HT-29 (cell line): ENCODE data around the gene FOXI3. TPM values are rescaled to one million over a fixed set of nuclear protein-coding genes. Genes with fewer than 3 reads are reported as not detected.

Experiments
- DNase-seq: peaks from one replicate; pipeline ENCODE4 v3.0.0-alpha.2; 2015; ENCODE audit warnings: low spot score
- total RNA-seq: library from RNA; depleted of rRNA; stranded (reverse); fragments of >200 nt; shearing (Covaris generic); gene quantifications from 2 replicates; pipeline ENCODE4 v1.2.3, GENCODE V29; 2014; rRNA removed

The FOXI3 gene
- total RNA-seq, result not detected in 2 replicates

DNA sequence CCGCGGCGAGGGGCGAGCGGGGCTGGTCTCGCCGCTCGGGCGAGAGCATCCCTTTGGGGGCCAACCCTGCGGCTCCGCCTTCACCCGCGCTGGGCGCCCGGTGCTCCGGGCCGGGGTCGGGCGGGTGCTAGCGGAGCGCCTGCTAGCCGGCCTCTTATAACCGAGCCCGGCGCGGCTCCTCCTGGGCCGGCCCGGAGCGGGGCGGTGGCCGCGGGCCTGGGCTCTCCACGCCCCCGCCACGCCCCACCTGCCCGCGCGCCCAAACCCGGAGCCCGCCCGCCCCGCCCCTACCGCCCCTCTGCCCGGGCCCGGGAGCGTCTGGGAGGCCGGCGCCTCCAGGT lies at the start of gene FOXI3:
FOXI3 (minus strand) TSS at position 129 of the 341 bp plus-strand sequence. CDS start 158 bp downstream, outside the sequence.
- no peak for DNase-seq

DNA sequence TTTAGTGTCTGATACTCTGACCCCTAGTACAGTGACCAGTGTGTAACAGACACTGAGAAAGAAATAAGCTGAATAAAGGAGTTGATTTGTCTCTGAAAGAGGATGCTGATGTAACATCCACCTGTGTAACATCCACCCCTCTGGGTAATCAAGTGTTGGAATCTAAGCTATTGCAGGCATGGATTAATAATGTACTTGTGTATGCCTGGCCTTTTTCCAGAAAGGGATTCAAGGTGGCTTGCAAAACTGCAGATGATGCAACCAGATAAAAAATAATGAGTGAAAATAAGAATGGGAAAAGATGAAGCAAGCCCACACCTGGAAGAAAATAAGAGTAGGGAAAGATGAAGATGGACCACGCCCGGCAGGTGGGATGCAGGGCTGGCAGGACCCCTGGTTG lies 48.2 kb upstream of the FOXI3 start:
- DNase-seq, result no peak

DNA sequence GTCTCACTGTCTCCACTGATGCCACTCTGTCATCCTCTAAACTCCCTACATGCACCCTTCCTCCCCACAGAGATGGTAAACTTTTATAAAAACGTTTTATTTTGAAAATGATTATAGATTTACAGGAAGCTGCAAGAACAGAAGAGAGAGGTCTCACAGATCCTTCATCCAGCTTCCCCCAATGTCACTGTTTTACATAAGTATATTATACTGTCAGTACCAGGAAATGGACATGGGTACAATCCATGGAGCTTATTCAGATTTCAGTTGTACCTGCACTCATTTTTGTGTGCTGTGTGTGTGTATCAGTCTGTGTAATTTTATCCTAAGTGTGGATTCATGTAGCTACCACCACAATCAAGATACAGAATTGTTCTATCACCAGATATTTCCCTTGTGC lies 46.7 kb upstream of the FOXI3 start:
- no peak for DNase-seq

DNA sequence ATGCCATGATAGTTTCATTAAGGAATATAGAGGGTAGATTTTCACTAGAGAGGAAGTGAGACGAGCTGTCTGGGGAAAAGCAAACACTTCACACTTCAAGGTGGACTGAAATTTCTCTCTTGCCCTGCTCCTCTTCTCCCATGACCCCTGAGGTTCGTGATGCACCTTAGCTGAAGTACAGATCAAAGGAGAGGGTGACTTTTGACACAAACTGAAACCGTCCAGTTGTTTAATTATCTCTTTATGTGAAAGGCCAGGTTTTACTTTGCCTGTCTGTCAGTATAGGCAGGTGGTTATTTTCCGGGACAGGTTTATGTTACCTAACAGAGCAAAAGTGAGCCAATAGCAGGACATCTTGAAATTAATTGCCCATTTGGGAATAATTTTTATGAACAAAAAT lies 41.0 kb upstream of the FOXI3 start:
- no peak for DNase-seq

DNA sequence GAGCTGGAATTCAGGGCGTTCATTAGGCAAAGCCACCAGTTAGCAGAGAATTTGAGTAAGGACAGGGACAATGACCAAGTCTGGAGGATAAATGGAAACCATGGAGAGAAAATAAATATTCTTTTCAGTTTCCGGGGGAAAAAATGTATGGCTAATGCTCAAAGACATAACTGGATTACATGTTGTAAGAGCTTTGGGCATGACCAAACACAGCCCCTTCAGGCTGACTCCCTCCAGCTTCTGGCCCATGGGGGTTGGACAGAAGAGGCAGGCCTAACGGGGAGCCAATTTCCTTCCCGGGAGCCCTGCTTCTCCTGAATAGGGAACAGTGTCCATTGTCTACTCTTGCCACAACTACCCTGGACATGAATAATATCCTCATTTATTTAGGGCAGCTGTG lies 39.5 kb upstream of the FOXI3 start:
- DNase-seq, result no peak

DNA sequence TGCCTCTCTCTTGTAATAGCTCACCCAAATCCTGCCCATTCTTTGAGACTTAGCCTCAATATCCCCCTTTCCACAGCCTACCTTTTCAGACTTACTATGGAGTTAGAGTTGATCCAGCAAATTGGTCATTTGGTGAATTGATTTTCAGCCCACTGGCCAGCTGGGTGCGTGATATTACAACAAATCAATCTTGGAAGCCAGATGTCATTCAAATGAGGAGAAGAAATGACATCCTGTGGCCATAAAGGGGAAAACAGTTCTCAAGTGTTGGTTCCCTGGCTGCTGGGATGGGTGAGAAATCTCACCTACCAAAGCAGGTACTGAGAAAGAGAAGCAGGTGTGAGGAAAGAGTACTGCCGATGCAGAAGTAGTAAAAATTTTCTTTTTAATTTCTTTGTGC lies 36.7 kb upstream of the FOXI3 start:
- peak; percentile 11 for DNase-seq

DNA sequence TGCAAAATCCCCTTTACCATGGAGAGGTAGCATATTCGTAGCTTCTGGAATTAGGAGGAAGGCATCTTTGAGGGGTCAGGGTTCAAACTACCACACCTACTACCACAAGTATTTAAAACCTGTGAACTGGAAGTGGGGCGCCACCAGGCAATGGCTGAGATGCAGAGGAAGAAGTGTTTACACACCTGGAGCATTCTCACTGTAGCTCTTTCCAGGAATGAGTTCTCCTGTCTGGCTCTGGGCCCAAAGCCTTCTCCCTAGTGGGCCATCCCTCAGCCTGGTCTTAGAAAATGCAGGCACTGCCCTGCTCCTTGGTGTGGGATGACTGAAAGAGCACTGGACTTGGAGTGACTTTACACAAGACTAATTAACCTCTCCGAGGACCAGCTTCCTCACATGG lies 30.7 kb upstream of the FOXI3 start:
- no peak for DNase-seq

DNA sequence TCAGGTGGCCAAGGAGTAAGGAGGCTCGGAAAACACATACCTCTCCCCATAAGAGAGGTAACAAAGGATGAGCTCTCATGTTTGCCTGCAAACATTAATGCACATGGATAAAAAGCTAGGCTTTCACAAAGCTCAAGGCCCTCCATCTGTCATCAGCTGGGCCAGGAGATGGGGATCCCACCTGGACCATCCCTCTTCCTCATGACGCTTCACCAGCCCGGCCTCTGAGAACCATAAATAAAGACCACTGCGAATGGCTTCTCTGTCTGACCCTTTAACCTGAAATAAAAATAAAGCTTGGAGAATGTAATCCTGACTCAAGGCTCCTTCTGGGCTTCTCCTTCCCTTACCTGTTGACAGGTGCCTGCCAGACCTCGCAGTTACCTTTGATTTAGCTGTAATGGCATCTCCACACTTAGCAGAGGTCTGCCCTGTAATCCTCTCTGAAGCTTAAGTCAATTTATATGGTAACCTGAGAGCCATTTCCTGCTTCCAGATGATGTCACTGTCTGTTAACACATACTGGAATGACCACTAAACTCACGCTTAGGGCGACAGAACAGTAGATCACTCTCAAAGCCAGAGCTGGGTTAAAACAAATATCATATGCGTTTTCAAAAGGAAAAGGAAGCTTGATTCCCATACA lies 29.3 kb upstream of the FOXI3 start:
- peak; percentile 2 for DNase-seq

DNA sequence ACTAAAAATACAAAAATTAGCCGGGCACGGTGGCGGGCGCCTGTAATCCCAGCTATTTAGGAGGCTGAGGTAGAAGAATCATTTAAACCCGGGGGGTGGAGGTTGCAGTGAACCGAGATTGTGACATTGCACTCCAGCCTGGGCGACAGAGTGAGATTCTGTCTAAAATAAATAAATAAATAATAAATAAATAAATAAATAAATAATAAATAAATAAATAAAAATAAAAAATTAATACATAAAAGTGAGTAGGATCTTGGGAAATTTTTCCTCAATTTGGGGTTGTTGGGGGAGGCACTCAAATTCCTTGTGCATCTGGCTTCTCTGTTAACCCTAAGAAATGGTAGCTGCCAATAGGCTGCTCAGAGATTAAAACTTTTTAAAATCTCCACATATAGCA lies 20.3 kb upstream of the FOXI3 start:
- DNase-seq, result no peak

DNA sequence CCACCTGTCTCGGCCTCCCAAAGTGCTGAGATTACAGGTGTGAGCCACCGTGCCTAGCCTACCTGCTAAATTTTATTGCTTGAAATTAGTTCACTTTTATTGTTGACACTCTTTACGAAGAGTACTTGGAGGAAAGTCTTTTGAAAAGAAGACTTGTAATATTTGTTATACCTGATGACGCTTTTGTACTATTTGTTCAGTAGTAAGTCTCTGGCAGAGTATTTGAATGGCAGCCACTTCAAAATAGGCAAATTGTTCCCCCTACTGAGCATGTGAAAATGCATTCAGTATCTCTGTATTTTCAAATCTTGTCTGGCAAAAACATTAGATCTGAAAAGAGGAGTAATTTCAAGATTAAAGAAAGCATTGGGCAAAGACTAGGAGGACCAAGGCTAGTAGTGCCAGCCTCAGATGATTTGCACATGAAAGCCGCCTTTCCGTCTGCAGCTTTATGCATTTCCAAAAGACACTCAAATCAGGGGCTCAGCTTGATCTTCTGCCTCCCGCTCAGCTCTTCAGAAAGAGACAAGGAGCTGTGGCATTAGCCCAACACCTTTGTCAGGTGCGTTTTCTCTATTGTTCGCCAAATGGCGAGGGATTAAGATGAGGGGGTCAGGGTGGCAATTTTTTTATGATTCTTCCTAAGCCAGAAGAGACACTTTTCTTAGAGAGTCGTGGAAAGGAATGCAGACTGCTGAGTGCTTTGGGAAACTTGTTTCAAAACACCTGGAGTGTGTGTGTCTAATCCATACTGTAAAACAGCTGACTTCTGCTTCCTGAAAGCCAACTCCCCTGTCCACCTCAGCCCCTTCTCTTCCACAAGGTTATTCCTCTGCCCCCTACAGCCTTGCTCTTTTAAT lies 18.8 kb upstream of the FOXI3 start:
- no peak for DNase-seq

DNA sequence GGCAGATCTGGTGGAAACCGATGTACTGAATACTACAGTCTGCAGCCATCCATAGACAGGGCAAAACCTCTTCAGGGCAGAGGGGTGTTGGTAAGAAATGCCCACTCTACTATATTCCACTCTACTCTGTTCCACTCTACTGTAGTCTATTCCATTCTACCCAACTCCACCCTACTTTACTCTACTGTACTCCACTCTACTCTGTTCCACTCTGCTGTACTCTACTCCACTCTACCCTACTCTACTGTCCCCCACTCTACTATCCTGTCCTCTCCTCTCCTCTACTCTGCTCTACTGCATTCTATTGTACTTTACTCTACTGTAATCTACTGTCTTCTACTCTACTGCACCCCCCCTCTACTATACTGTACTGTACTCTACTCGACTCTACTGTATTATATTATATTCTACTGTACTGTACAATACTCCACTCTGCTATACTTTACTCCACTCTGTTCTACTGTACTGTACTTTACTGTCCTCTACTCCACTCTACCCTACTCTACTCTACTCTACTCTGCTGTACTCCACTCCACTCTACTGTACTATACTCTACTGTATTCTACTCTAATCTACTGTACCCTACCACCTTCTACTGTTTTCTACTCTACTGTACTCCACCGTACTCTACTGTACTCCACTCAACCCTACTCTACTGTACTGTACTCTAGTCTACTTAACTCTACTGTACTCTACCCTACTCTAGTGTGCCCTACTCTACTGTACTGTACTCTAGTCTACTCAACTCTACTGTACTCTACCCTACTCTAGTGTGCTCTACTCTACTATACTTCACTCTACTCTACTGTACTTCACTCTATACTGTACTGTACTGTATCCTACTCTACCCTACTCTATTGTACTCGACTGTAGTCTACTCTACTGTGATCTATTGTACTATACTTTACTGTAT lies 17.0 kb upstream of the FOXI3 start:
- no peak for DNase-seq

DNA sequence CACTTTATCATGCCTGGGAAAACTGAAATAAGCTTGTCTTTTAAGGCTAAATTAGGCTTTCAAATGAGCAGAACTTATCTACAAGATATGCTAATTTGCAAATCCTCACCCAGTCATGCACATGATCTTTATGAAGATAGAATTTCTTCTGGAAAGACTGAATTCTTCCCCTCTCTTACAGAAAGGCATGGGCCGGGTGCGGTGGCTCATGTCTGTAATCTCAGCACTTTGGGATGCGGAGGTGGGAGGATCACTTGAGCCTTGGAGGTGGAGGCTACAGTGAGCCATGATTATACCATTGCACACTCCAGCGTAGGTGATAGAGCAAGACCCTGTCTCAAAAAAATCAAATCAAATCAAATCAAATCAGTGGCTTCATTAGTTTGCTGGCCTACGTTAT lies 11.7 kb upstream of the FOXI3 start:
- DNase-seq, result no peak

DNA sequence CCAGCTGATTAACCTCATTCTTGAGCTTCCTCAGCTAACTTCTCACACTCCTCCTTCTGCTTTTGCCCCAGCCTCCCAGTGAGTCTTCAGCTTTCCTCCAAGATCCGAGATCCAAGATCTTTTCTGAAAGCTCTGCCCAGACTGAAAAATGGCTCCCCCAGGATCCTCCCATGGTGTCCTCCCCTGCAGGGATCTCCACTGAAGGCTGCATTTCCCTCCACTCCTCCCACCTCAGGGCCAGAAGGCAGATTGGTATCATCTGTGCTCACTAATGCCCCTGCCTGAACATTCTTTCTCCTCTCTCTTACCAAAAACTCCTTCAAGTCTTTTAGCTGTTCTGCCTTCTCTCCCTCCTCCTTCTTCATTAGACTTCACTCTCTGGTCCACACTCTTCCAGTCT lies 6.1 kb upstream of the FOXI3 start:
- DNase-seq, result no peak

DNA sequence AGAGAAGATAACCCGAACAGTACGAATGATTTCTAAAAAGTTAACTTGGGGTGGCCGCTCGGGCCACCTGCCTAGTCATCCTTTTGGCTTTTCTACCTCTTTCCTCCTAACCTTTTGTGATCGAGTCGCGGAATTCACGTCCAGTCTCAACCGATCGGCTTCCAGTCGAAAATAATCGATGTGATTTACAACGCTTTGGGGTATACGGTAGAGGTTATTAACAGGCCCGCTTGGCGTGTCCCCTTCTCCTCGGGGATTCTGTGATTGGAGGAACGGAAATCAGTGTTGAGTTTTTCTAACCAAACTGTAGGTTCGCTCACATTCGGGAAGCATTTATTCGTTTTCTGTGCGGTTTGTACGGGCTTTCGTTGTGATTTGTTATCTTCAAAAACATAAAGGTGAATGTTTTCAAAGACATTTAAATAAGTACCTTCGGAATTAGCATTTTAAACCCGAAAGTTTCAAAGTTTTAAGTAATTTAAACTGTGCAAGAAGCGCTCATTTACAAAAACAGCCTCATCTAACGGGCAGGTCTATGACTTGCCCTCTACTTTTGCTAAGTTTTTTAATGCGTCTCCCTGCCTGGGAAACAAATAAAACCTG lies 588 bp upstream of the FOXI3 start:
- no peak for DNase-seq

DNA sequence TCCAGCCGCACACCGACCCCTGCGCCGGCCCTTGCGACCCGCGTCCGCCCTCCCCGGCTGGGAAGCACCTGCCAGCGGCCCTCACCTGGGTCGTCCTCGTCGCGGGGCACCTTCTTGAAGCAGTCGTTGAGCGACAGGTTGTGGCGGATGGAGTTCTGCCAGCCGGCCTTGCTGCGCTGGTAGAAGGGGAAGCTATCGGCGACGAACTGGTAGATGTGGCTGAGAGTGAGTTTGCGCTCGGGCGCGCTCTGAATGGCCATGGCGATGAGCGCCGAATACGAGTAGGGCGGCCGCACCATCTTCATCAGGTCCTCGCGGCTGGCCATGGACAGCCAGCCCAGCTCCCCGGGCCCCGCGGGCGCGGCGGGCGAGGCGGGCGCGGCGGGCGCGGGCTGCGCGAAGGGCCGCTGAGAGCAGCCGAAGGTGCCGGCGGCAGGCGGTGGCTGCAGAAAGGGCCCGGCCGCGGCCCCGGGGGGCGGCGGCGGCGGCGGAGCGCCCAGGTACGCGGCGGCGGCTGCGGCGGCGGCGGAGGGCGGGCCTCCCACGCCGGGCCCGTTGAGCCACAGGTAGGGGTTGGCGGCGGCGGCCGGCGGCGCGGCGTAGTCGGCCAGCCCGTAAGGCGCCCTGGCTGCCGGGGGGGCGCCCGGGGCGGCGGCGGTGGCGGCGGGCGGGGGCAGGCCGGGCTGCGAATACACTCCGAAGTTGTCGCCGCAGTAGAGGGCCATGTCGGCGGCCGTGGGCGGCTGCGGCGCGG lies 505 bp downstream of the FOXI3 start:
- no peak for DNase-seq

DNA sequence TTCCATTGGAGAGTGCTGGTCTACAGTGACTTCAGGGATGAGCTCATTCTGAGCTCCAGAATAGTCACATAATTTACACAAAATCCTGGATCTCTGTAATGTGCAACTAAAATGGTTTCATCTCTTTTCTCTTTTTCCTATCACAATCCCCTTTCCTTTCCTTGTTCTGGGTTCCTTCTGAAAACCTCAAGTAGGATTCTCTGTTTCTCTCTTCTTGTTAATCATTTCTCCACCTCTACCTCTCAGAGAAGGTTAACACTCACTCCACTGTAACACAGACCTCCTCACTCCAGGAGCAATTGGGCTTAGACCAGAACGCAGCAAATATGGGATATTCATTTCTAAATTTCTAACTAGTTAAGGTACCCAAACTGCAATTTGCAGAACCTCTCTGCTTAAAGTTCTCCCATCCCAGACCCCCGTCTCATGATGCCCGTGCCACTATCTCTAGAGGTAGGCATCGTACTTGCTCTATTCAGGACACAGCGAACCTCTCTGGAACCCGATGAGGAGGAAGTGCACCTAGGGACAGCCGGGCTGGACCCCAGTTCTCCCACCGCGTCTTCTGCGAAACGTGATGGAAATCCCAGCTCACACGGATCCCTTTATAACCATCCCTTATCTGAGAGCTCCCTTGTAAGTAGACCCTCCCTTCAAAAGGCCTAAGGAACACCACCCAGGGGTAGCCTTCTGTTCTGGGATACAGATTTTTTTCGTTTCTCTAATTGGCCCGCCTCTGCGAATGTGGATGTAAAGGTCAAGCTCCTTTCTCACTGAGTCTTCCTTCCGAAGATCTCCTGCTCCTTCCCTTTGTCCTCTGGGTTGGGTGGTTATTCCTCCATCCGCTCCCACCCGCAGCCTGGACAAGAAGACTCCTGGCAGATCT lies 1.3 kb downstream of the FOXI3 start:
- no peak for DNase-seq

DNA sequence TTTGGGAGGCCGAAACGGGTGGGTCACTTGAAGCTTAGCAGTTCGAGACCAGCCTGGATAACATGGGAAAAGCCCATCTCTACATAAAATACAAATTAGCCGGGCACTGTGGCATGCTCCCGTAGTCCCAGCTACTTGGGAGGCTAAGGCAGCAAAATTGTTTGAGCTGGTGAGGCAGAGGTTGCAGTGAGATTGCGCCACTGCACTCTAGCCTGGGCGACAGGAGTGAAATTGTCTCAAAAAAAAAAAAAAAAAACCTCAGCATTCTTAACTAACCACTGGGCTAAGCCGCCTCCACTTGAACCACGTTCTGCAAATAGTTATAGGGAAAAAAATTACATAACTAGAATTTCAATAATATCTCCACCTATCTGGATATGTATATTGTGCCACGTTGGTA lies 2.3 kb downstream of the FOXI3 start:
- DNase-seq, result no peak

DNA sequence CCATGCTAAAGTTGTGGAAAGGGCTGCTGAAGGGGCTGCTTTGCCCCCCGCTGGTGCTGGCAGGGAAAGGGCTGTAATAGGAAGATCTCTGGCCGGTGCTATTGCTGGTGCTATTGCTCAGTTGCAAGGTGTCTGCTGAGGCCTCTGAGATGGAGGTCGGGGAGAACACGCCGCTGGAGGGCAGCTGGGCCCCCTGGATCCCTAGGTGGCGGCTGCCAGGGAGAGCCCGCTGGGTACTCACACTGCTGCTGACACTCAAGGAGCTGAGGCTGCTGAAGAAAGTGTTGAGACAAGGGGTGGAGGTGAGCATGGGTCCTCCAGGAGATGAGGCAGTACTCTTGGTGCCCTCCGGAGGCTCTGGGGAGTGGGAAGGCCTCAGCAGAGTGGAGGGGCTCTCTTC lies 4.2 kb downstream of the FOXI3 start:
- no peak for DNase-seq

DNA sequence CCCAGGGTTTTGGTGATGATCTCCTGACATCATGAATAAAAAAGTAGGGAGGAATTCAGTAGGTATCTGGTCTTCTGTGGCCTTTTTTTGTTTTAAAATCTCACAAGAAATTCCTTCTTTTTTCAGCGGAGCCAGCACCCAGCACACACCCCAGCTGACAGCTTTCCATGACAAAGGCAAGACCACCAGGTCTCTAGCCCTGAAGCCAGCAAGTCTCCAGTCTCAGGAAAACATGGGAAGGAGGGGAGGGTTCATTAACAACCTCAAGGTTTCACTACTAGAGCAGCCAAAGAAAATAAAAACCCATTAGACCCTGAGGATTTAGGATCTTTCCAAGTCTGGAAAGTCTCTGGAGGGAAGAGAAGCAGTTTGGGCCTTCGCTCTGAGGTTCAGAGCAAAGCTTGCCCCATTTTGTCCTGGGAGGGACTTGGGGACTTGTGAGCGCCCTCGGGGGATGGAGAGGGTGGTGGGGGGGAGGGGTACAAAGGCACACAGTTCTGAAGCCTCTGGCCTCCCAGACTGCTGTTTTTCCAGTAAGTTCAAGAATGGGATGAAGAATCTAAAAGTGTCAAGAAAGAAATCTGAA lies 9.0 kb downstream of the FOXI3 start:
- no peak for DNase-seq

DNA sequence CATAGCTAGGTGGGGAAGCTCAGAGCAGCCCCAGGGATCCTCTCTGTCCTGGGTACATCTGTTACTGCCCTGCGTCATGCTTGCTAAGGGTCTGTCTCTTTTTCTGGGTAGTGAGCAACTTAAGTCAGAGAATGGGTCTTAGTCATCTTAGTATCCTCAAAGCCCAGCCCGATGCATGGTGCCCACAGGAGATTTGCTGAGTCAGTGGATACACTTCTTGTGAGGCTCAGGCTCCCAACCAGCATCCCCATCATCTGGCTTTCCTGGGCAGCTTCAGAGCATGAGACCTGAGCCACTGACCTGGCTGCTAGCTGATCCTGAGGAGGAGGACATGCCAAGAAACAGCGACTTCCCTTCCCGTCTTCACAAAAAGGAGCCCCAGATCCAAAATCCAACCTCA lies 10.0 kb downstream of the FOXI3 start:
- no peak for DNase-seq
